Activated CD8-positive, alpha-beta memory T cell treated with anti-CD3 and anti-CD28 coated beads, Interleukin-2, amount 50 U/mL, for 4 hours (primary cell): ENCODE measurements around the gene OCEL1.
"Not testable (repeated sequence)": the region's sequence is repeated elsewhere in the genome, so short reads cannot be mapped to it uniquely, and the experiment has no call there.

ENCODE experiments used
- DNase-seq: peaks from one replicate; pipeline ENCODE4 v3.0.0-alpha.2; 2020

OCEL1 gene

GRCh38 chr19:17266589-17266974 is 40.6 kb downstream of the OCEL1 start:
- no peak for DNase-seq

GRCh38 chr19:17266975-17267788 is 41.2 kb downstream of the OCEL1 start, which contains the start of gene BABAM1:
TSS of gene BABAM1 (plus strand) at chr19:17267443. CDS start at chr19:17268807, 1,364 bp downstream.
- DNase-seq = peak; percentile 90

GRCh38 chr19:17268754-17269153 is 42.7 kb downstream of the OCEL1 start:
- no peak for DNase-seq

GRCh38 chr19:17274892-17275291 is 48.9 kb downstream of the OCEL1 start:
- DNase-seq = not testable (repeated sequence)

- DNase-seq = no peak
Observed at GRCh38 chr19:17275441-17276175, 49.6 kb downstream of the OCEL1 start.
